Hematopoietic multipotent progenitor cell (in vitro differentiated cells): ENCODE measurements around the gene KCNN3. TPM values are rescaled to one million over a fixed set of nuclear protein-coding genes. Genes with fewer than 3 reads are reported as not detected.

Experiments
- DNase-seq, 3 donors: peaks; one replicate each; pipeline ENCODE4 v3.0.0-alpha.2; 2011 to 2015; ENCODE audit warnings: low read depth in 2 of 3, low spot score in 2 of 3
- total RNA-seq: library from RNA; depleted of rRNA; stranded (reverse); fragments of >200 nt; gene quantifications from one replicate; pipeline ENCODE4 v1.2.3, GENCODE V29; 2012

KCNN3 gene
- total RNA-seq, 1 donor = under 0.01 TPM

- no peak for DNase-seq
These were observed 92.3 kb downstream of the KCNN3 start for GRCh38 chr1:154777781-154778180.

DNA sequence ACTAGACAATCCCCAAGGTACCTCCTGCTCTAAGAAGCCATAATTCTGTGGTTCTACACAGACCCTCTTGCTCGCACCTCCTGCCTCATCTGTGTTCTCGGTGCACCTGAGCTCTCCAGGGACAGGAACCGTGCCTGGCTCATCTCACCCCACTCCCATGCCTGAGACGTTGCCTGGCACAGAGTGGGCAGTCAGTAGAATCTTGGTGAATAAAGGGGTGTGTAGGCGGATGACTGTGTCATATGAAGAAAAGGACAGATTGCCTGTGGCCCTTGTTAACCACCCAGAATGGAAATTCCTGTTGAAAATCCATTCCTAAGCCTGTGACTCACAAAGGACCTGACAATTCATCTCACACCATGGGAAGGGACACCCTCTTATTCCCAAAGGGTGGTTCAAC is 92.9 kb downstream of the KCNN3 start:
- DNase-seq = no peak

DNA sequence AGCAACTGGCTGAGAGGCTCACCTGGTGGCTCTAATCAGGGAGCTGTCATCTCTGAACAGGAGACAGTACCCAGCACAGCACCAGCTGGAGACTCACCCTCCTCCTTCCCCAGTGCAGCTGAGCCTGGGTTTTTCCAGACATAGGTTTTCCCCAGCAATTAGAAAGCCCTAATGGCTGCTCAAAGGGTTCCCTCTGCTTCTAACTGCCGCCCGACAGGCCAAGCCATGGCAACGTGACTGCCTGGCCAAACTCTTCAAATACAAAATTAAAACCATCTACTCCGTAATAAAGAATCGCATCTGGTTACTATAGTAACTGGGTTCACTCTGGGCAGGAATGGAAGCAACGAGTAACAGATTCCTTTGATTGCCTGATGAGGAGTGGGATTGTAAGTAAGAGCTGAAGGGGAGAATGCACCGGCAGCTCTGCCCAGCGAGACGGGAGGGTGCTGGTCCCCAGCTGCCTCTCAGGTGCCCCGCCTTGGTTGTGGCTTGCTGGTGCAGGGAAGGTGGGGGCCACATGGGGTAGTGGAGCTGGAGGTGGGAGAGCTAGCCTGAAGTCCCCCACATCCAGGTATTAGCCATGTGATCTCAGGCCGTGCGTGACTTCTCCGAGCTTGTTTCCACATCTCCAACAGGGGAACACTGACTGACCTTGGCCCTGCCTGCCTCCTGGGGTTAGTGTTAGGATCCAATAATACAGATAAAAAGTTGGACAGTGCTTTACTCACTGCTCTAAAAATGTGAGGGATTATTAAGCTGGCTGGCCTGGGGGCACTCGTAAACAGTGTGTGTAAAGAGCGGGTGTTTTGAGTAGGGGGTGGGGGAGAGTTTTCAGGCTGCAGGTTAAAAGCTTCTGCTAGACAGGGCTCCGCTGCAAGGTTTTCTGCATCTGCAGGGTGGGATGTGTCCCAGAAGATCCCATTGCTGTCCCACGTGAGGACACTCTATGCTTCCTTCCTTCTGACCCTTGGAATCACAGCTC is 94.2 kb downstream of the KCNN3 start:
- no peak for DNase-seq

DNA sequence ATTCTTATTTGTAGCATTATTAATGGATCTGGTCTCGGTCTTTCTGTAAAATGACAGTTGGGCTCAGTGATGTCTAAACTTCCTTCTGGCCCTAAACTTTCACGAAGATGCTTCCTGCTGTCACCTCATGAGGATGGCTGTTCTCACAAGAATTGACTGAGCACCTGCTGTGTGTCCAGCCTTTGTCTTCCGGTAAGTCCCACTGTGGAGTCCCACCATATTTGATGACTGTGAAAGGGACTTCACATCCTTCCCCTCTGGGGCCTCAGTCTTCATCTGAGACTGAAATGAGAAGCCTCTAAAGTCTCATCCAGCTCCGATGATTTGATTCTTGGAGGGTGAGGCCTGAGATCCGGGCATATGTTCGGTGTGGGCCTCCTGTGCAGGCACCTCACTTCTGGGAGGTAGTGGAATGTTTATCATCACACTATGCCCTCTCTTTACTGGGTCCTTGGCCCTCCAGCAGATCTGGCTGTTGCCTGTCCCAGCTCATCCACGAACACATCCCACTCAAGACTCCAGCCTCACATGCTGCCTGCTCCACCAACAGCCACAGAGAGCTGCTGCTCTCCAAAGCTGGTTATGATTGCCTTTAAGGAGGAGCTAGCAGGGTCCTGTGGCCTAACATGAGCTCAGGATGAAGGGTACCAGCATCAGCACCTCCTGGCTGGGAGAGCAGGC is 95.8 kb downstream of the KCNN3 start:
- DNase-seq = no peak

GRCh38 chr1:154773551-154773950 is 96.5 kb downstream of the KCNN3 start:
- DNase-seq = no peak

DNA sequence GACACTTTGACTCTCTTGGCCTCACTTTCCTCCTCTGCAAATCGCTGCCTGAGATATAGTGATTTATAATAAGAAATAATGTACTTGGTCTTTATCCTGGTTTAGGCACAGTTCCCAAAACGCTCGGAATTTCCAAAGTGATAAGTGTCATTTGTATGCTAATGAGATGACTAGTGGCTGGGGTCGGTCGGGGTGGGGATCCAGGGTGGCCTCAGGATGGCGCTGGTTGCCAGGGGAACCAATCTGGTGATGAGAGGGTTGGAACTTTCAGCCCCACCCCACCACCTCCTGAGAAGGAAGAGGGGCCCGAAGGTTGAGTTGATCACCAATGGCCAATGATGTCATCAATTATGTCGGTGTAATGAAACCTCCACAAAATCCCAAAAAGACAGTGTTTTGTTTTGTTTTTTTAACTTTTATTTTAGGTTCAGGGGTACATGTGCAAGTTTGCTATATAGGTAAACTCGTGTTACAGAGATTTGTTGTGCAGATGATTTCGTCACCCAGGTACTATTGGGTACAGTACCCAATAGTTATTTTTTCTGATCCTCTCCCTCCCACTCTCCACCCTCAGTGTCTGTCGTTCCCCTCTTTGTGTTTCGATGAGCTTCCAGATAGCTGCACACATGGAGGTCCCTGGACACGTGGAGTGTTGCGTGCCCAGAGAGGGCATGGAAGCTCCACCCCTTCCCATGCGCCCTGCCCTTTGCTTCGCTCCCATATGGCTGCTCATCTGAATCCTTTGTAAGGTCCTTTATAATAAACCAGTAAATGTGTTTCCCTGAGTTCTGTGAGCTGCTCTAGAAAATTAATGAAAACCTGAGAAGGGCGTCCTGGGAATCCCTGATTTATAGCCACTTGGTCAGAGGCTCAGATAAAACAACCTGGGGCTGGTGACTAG is 97.2 kb downstream of the KCNN3 start:
- peak in 1 of 3 donors; percentile 8 for DNase-seq

GRCh38 chr1:154772056-154772455 is 98.0 kb downstream of the KCNN3 start:
- no peak for DNase-seq

DNA sequence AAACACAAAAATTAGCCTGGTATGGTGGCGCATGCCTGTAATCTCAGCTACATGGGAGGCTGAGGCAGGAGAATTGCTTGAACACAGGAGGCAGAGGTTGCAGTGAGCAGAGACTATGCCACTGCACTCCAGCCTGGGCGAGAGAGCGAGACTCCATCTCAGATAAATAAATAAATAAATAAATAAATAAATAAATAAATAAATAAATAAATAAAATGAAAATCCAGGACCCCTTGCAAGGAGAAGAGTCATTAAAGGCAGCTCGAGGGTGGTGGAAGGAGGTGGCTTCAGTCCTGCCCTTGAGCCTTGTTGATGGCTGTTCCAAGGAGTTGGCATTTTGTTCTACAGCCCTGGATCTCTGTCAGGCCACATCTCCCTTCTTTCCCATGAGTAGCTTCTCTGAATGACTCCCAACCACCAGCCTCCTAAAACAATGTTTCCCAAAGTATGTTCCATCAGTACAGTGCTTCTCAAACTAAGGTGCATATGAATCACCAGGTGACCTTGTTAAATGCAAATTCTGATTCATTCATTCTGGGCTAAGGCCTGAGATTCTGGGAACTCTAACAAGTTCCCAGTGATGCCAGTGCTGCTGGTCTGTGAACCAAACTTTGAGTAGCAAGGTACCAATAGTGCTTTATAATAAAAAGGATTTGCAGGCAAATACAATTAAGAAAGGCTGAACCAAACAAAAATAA is 99.0 kb downstream of the KCNN3 start:
- DNase-seq = no peak

GRCh38 chr1:154769193-154769895 is 100.7 kb downstream of the KCNN3 start:
- no peak for DNase-seq

GRCh38 chr1:154768456-154769125 is 101.5 kb downstream of the KCNN3 start:
- DNase-seq = no peak

DNA sequence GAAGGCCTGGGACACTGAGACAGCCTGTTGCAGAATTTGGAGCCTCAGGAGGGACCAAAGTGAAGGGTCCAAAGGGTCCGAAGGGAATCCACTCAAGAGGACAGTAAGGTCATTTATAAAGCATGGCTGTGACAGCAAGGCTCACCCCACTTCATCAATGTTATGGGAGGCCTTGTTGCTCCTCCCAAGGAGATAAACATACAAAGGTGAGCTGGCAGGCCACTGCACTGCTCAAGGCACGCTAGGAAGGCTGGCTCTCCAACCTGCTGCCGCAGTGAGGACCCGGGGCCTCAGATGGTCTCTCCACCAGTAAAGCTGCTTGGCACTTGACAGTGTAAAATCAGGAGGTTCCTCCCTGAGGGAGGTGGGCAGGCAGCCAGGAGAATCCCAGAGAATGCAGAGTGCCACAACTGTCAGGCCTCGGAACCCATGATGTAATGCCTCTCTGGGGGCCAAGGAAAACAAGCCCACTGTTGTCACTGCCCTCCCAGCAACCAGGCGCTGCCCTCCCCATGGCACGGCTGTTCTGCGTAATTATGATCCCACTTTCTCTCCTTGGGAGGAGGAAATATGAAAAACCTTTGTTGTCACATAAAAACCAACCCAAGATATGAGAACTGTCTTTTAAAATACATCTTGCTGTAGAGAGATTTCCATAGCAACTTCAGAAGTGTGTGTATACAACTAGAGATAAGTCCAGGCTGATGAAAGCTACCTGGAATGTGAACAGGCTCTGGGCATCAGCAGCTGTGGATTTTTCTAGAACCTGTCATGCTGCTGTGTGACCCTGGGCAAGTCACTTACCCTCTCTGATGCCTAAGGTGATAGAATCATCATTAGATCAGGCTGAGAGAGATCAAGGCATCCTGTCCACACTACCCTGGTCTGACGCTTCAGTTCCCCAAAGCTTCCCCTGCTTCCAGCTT is 102.5 kb downstream of the KCNN3 start:
- no peak for DNase-seq

- DNase-seq = peak in 1 of 3 donors; percentile 68
These were observed 104.1 kb downstream of the KCNN3 start for GRCh38 chr1:154765970-154766369.

- no peak for DNase-seq
These were observed 105.3 kb downstream of the KCNN3 start for GRCh38 chr1:154764773-154765172.

- no peak for DNase-seq
These were observed 105.9 kb downstream of the KCNN3 start for GRCh38 chr1:154764181-154764580.

- DNase-seq = peak; percentile 59 to 70 (median 64)
These were observed 109.6 kb downstream of the KCNN3 start for GRCh38 chr1:154760469-154760933.

DNA sequence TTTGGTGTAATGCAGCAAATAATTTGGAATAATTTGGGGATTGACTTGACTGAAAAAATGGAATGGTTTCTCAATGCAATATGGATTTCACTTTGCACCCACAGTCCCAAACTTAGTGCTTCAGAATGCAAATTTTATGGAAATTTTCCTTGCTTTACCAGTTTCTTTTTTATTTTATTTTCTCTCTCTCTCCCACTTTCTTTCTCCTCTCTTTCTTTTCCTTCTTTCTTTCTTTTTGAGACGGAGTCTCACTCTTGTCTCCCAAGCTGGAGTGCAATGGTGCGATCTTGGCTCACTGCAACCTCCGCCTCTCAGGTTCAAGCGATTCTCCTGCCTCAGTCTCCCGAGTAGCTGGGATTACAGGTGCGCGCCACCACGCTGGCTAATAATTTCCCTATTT is 110.3 kb downstream of the KCNN3 start:
- no peak for DNase-seq

DNA sequence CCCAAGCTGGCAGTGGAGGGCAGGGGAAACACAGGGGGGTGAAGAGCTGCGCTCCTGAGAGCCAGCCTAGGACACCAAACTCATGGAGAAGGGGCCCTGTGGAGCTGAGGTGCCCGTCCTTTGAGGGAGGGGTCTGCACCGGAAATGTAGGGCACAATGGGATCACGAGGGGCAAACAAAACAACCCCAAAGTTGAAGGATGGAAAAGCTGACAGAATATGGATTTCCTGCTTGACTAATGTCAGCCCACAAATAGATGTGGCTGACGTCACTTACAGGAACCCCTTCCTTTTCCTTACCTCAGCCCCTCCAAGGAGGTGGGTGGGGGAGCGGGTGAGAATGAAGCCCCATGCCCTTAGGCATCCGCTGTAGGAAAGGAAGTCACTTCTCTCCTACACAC is 110.9 kb downstream of the KCNN3 start:
- DNase-seq = peak in 2 of 3 donors; percentile 25 to 39

DNA sequence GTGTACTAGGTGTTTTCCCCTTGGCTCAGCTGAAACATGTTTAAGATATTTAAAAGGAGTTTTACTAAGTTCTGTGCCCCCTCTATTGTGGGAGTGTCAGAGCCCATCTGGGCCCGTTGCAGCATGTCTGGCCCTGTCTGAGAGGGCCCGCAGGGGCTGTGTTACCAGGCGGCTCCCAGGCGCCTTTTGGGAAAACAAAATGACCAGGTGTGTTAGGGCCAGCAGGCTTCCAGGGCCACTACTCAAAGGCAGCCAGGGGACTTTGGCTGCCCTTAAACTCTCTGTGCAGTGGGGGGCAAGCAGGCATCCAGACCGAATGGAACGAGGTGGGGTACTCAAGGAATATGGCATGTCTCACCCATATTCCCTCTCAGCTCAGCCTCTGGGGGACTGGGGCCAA is 111.7 kb downstream of the KCNN3 start:
- DNase-seq = no peak
